Heart left ventricle (tissue), 16 donors: ENCODE measurements around the gene STN1. TPM values are rescaled to one million over a fixed set of nuclear protein-coding genes. Genes with fewer than 3 reads are reported as not detected.
A peak's percentile ranks its signal among the peaks of the same experiment; 100 is the strongest.

Experiments
- ATAC-seq, 4 donors: fragments of 200-7000 bp; cut with Tn5 transposase; one replicate each; pipeline ENCODE4 v1.9.1; 2020 to 2022; ENCODE audit warnings: moderate library complexity in 4 of 4, mild to moderate bottlenecking in 3 of 4, moderate number of reproducible peaks in 1 of 4
- DNase-seq, 5 donors: peaks; one replicate each; pipeline ENCODE4 v3.0.0-alpha.2; 2020
- H3K27ac ChIP-seq, 12 donors: fragments of 200-600 bp; sonication (generic) in 4 of 12; one replicate each; pipeline versions ENCODE4 v1.5.0 to v1.8.0; 2016 to 2022; ENCODE audit warnings: mild to moderate bottlenecking in 2 of 12
- H3K27me3 ChIP-seq, 9 donors: fragments of 200-600 bp; sonication (generic) in 2 of 9; one replicate each; pipeline versions ENCODE4 v1.5.1 to v1.8.0; 2016 to 2022; ENCODE audit warnings: mild to moderate bottlenecking in 3 of 9
- H3K36me3 ChIP-seq, 9 donors: fragments of 200-600 bp; sonication (generic) in 2 of 9; one replicate each; pipeline versions ENCODE4 v1.5.0 to v1.8.0; 2018 to 2022; ENCODE audit warnings: mild to moderate bottlenecking in 2 of 9
- H3K4me1 ChIP-seq, 12 donors: fragments of 200-600 bp; sonication (generic) in 4 of 12; one replicate each; pipeline versions ENCODE4 v1.5.0 to v1.8.0; 2016 to 2022; ENCODE audit warnings: mild to moderate bottlenecking in 3 of 12
- H3K4me3 ChIP-seq, 12 donors: fragments of 200-600 bp; sonication (generic) in 4 of 12; one replicate each; pipeline versions ENCODE4 v1.5.0 to v1.8.0; 2017 to 2022; ENCODE audit warnings: mild to moderate bottlenecking in 9 of 12, moderate library complexity in 4 of 12
- H3K9me3 ChIP-seq, 12 donors: fragments of 200-600 bp; sonication (generic) in 4 of 12; one replicate each; pipeline versions ENCODE4 v1.5.0 to v1.8.0; 2016 to 2022; ENCODE audit warnings: mild to moderate bottlenecking in 1 of 12
- CTCF ChIP-seq, 12 donors: fragments of 200-600 bp; sonication (generic) in 4 of 12; IDR thresholded peaks; one replicate each; pipeline versions ENCODE4 v1.5.0 to v1.8.0; 2018 to 2022; ENCODE audit warnings: antibody characterized with exemption in 12 of 12, mild to moderate bottlenecking in 5 of 12
- POLR2A ChIP-seq, 2 donors: fragments of 450-650 bp; IDR thresholded peaks; one replicate each; pipeline ENCODE4 v1.6.1; 2017; ENCODE audit warnings: antibody characterized with exemption in 2 of 2, mild to moderate bottlenecking in 2 of 2, moderate library complexity in 2 of 2
- WGBS, 4 donors: extraction: QIAGEN DNeasy Blood & Tissue Kit in 2 of 4; methylation state at CpG; one replicate each; pipeline versions ENCODE4 v1.1.5 to v1.1.7; 2013 to 2018; 5-methylcytosine and 5-hydroxymethylcytosine counted together
- intact Hi-C, 10 donors: fragments of 100-400 bp; cut with DNase I; formaldehyde crosslinking; loops; one replicate each; pipeline versions ENCODE4 v1.11.1 to v1.14.2; 2022
- polyA plus RNA-seq, 2 donors: library from polyadenylated mRNA; stranded (reverse); fragments of 200-250 nt; gene quantifications; one replicate each; pipeline ENCODE4 v1.2.3, GENCODE V29; 2013
- total RNA-seq, 9 donors: library from RNA; depleted of rRNA in 2 of 9; stranded (reverse); fragments of >200 nt in 2 of 9; fragmentation: NEBNext Ultra II Directional in 3 of 9; extraction: Animal tissue kit (Norgen Biotek cat#: 25700) in 3 of 9; gene quantifications; one replicate each; pipeline versions ENCODE4 v1.1.0 to v1.2.4, GENCODE V29; 2016 to 2023
- donor health status: ischemic (EF 13 %, LVEDD 7.1; RV severe dilation, severe dysfunction).
- donor health status: healthy with polysubstance abuse.
- donor health status: DM: no; HTN: yes; CAD: no.
- donor health status: DM: no; HTN: no; CAD: no.
- donor health status: ischemic (EF 25% LVEDD 6.9; RV normal size, moderate dysfunction).
- donor health status: ischemic (EF 25% LVEDD 5.7; RV mildly dilated, moderate dysfunction).
- donor health status: healthy.
- donor health status: DM: yes; HTN: yes; CAD: no.
- donor health status: ischemic (EF 35%, LVEDD 5.7; RV mildly dilated, moderate dysfunction).
- donor health status: nonischemic (EF 11% LVEDD 7.7; RV severe dilation, severe dysfunction).
- donor health status: DM: yes; HTN: yes; CAD: no.
- donor health status: PGD.
- donor health status: ischemic (EF 29% LVEDD 5.4; RV normal size, mild dysfunction).
- donor health status: nonischemic (EF 23%, LVEDD 6.1; RV moderate dilation, normal function).

The STN1 gene
- total and polyA plus RNA-seq, 11 donors: 23.1 to 53.1 (median 32.7) TPM

DNA sequence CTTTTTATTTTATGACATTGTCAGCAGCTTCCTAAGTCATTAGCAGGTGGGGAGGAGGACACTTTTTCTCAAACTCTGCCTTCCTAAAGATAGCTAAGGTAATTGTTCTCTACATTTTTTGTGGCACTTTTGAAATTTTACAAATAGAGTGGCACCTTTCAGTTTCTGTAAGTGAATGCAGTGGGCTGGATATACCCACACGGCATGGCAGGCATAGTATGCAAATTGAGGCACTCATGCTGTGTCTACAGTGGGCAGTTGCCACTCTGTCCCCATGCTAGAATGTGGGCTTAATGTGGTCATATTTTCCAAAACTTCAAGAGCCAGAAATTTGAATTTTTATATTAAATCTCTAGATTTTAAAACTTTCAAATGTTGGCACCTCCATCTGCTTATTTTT, 49.8 kb downstream of the STN1 start:
- TF ChIP-seq CTCF (IDR thresholded peaks at IDR 0.05): no peak
- TF ChIP-seq POLR2A (IDR thresholded peaks at IDR 0.05): no peak
- Histone ChIP-seq H3K4me3 (no peak overlapping the region), H3K27ac (no peak overlapping the region), H3K4me1 (peaks cover 0 to 4% (median 0%) of the 10 kb centered on the region in 12 donors), H3K36me3 (peaks cover 0 to 7% (median 2%) of the 10 kb centered on the region in 9 donors), H3K27me3 (no peaks in the 10 kb centered on the region), H3K9me3 (peaks cover 0 to 22% (median 7%) of the 10 kb centered on the region in 12 donors)
- intact Hi-C loops: loop anchor here in 1 of 10 donors (10.0 kb wide), 1 partner anchor 273 kb away; no protein-coding TSS in a partner anchor
- DNase-seq: no peak
- no peak for ATAC-seq
- 85 to 96% (median 89%) methylated on average over 1 of the region's 1 CpG for WGBS, 4 donors

DNA sequence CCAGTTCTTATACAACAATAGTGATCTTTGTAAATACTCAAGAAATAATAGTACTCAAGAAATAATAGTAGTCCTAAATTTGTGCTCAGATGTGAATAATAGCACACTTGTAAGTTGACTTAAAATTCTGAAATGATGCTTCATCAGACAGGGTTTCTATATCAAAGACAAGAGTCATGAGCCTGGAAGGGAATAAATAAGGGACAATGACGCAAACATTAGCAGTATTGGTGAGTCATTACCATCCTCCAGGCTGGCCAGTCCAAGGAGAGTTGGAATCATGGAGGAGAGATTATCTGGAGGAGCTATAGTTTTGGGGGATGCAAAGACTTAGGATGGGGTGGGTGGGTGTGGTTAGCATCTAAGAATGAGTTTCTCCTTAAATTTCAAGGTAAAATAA, 56.5 kb downstream of the STN1 start:
- DNase-seq: no peak

DNA sequence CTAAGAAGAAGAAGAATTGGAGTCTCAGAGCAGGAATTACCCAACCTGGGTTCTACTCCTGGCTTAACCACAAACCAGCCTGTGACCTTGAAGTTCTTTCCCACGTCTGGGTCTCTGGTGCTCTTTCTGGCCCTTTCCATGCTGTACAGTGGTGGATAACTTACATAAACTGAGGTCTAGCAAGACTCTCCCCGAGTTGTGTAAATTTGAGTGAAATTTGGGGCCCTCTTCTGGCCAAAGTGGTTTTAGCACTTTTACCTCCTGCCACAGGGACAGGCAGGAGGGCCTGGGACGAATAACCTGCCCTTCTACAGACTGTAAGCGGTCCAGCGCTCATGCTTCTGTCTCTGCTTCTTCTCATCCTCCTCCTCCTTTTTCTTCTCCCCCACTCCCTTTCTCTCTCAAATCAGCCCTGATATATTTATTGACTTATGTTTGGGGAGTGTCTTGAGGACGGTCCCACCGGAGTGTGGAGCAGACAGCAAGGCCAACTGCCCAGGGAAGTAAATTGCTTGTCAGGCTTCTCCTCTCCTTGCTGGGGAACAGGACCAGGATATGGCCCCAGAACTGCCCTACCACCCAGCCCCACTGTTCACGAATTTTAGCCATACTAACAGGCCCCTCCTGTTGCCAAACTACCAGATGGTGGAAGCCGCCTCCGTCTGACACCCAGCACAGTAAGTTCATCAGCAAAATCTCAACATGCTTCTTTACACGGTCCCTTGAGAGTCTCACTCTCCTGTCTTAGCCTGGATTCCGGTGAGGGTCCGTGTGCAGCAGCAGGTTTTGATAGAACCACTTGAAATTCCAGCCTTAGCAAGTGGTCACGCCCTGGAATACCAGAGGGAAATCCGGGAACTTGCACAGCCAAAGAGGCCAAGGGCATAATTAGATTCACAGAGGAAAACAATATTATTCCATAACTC, 58.6 kb downstream of the STN1 start:
- peaks cover 0 to 2% (median 0%) of the 10 kb centered on the region in 9 donors for H3K27me3 ChIP-seq
- H3K4me1 ChIP-seq: peaks cover 0 to 29% (median 8%) of the 10 kb centered on the region in 12 donors
- peak overlapping the region in 1 of 12 donors; percentile 10 for H3K27ac ChIP-seq
- peak; percentile 57 to 75 (median 59) for ATAC-seq
- intact Hi-C loops: loop anchor here (1.0 to 10.0 kb wide), 12 partner anchors 55 to 265 kb away; no protein-coding TSS in a partner anchor
- H3K9me3 ChIP-seq: peaks cover 0 to 3% (median 0%) of the 10 kb centered on the region in 12 donors
- WGBS, 4 donors: 52 to 56% (median 54%) methylated on average over 15 of the region's 15 CpGs
- TF ChIP-seq POLR2A (IDR thresholded peaks at IDR 0.05) (no peak), CTCF (IDR thresholded peaks at IDR 0.05) (peak; percentile 57 to 85 (median 76))
- DNase-seq: peak in 3 of 5 donors; percentile 47 to 67 (median 63)
- no peaks in the 10 kb centered on the region for H3K36me3 ChIP-seq
- H3K4me3 ChIP-seq: no peak overlapping the region

More for the DNA sequence above, 56.5 kb downstream of the STN1 start:
- Histone ChIP-seq H3K27me3 (no peaks in the 10 kb centered on the region), H3K27ac (no peak overlapping the region), H3K9me3 (peaks cover 0 to 22% (median 7%) of the 10 kb centered on the region in 12 donors), H3K36me3 (no peaks in the 10 kb centered on the region), H3K4me3 (no peak overlapping the region), H3K4me1 (peaks cover 0 to 16% (median 0%) of the 10 kb centered on the region in 12 donors)
- no peak for ATAC-seq
- intact Hi-C loops: loop anchor here in 2 of 10 donors (5.0 to 10.0 kb wide), 2 partner anchors 259 to 267 kb away; no protein-coding TSS in a partner anchor
- TF ChIP-seq POLR2A (IDR thresholded peaks at IDR 0.05) (no peak), CTCF (IDR thresholded peaks at IDR 0.05) (no peak)
- 88 to 96% (median 91%) methylated on average over 1 of the region's 1 CpG for WGBS, 4 donors

- H3K9me3 ChIP-seq: no peaks in the 10 kb centered on the region
- intact Hi-C loops: loop anchor here in 8 of 10 donors (1.0 to 10.0 kb wide), 10 partner anchors 54 to 261 kb away; no protein-coding TSS in a partner anchor
- WGBS, 4 donors: 83 to 95% (median 88%) methylated on average over 5 of the region's 5 CpGs
- ATAC-seq: no peak
- H3K4me3 ChIP-seq: no peak overlapping the region
- H3K27ac ChIP-seq: no peak overlapping the region
- peaks cover 0 to 5% (median 0%) of the 10 kb centered on the region in 9 donors for H3K27me3 ChIP-seq
- no peak for DNase-seq
- H3K4me1 ChIP-seq: peaks cover 3 to 40% (median 18%) of the 10 kb centered on the region in 12 donors
- no peaks in the 10 kb centered on the region for H3K36me3 ChIP-seq
- no peak for TF ChIP-seq CTCF (IDR thresholded peaks at IDR 0.05)
- no peak for TF ChIP-seq POLR2A (IDR thresholded peaks at IDR 0.05)
These were observed 59.6 kb downstream of the STN1 start for GRCh38 chr10:103858360-103858759.
